Body of pancreas (tissue), 4 donors: Measurements from ENCODE around the gene CCDC124. TPM values are rescaled to one million over a fixed set of nuclear protein-coding genes. Genes with fewer than 3 reads are reported as not detected.

Experiments used
- ATAC-seq: fragments of 150-250 bp; one replicate; pipeline ENCODE4 v1.9.1; 2016
- DNase-seq, 4 donors: peaks; one replicate each; pipeline ENCODE4 v3.0.0-alpha.2; 2019
- H3K27ac ChIP-seq, 4 donors: fragments of 200-600 bp; sonication (generic); 1 replicate in 3 of 4; 2 replicates in 1 of 4; pipeline versions ENCODE4 v1.5.1 to v1.6.1; 2016 to 2019; ENCODE audit warnings: mild to moderate bottlenecking in 1 of 4, mixed read lengths in 1 of 4, moderate library complexity in 1 of 4
- H3K27me3 ChIP-seq, 2 donors: fragments of 200-600 bp; sonication (generic); one replicate each; pipeline ENCODE4 v1.6.0; 2016; ENCODE audit warnings: mild to moderate bottlenecking in 1 of 2
- H3K36me3 ChIP-seq, 2 donors: fragments of 200-600 bp; sonication (generic); replicated peaks in 1 of 2; 2 replicates each; pipeline ENCODE4 v1.5.1; 2016; ENCODE audit warnings: low read depth in 2 of 2; ENCODE audit not compliant: insufficient read depth in 1 of 2
- H3K4me1 ChIP-seq: fragments of 200-600 bp; sonication (generic); one replicate; pipeline ENCODE4 v1.6.0; 2016
- H3K4me3 ChIP-seq, 2 donors: fragments of 200-600 bp; sonication (generic); 1 replicate in 1 of 2; 2 replicates in 1 of 2; pipeline ENCODE4 v1.5.1; 2016 to 2019
- H3K9me3 ChIP-seq, 3 donors: fragments of 200-600 bp; sonication (generic); 1 replicate in 2 of 3; 2 replicates in 1 of 3; pipeline ENCODE4 v1.5.1; 2016
- CTCF ChIP-seq, 7 experiments: fragments of 450-650 bp in 4 of 7; fragments of 200-600 bp in 3 of 7; sonication (generic) in 3 of 7; IDR thresholded peaks; one replicate each; pipeline ENCODE4 v1.5.1; 2016 to 2019; ENCODE audit warnings: antibody characterized with exemption in 7 of 7
- POLR2A ChIP-seq, 3 donors: fragments of 450-650 bp; IDR thresholded peaks; one replicate each; pipeline ENCODE4 v1.6.1; 2016; ENCODE audit warnings: antibody characterized with exemption in 3 of 3, mild to moderate bottlenecking in 2 of 3
- WGBS, 2 donors: methylation state at CpG; one replicate each; pipeline ENCODE4 v1.1.5; 2017; 5-methylcytosine and 5-hydroxymethylcytosine counted together
- intact Hi-C: fragments of 100-400 bp; cut with DNase I; formaldehyde crosslinking; loops from one replicate; pipeline ENCODE4 v1.15.1; 2023
- total RNA-seq, 2 donors: library from RNA; depleted of rRNA; stranded (reverse); fragments of >200 nt; gene quantifications; one replicate each; pipeline ENCODE4 v1.1.0, GENCODE V29; 2016

CCDC124 gene
- total RNA-seq, 2 donors from 2014 or later: 25.2 to 84.0 TPM

- DNase-seq (no peak), ATAC-seq (no peak)
- Histone ChIP-seq H3K27ac (no peak overlapping the region), H3K27me3 (peaks cover 0 to 14% of the 10 kb centered on the region in 2 donors), H3K4me3 (no peak overlapping the region), H3K9me3 (no peaks in the 10 kb centered on the region), H3K4me1 (no peaks in the 10 kb centered on the region), H3K36me3 (no peaks in the 10 kb centered on the region)
- WGBS, 2 donors: 49 to 61% methylated on average over 4 to 13 of the region's 13 CpGs
- intact Hi-C loops: no loop called here
- TF ChIP-seq CTCF (IDR thresholded peaks at IDR 0.05): no peak
- no peak for TF ChIP-seq POLR2A (IDR thresholded peaks at IDR 0.05)
These were observed 31.3 kb downstream of the CCDC124 start for GRCh38 chr19:17963936-17964691.

- H3K36me3 ChIP-seq: no peaks in the 10 kb centered on the region
- no peaks in the 10 kb centered on the region for H3K9me3 ChIP-seq
- peaks cover 0 to 14% of the 10 kb centered on the region in 2 donors for H3K27me3 ChIP-seq
- intact Hi-C loops: no loop called here
- no peak for ATAC-seq
- no peak for TF ChIP-seq CTCF (IDR thresholded peaks at IDR 0.05)
- TF ChIP-seq POLR2A (IDR thresholded peaks at IDR 0.05): no peak
- no peaks in the 10 kb centered on the region for H3K4me1 ChIP-seq
- no peak for DNase-seq
- H3K27ac ChIP-seq: no peak overlapping the region
- H3K4me3 ChIP-seq: no peak overlapping the region
- 61 to 77% methylated on average over 9 to 10 of the region's 11 CpGs for WGBS, 2 donors
These were observed 32.7 kb downstream of the CCDC124 start for GRCh38 chr19:17965370-17966128.

GRCh38 chr19:17966129-17966483 lies 33.3 kb downstream of the CCDC124 start:
- 40 to 81% methylated on average over 2 of the region's 2 CpGs for WGBS, 2 donors
- no peak overlapping the region for H3K27ac ChIP-seq
- H3K36me3 ChIP-seq: no peaks in the 10 kb centered on the region
- ATAC-seq (no peak), DNase-seq (no peak)
- no peak overlapping the region for H3K4me3 ChIP-seq
- H3K4me1 ChIP-seq: no peaks in the 10 kb centered on the region
- H3K9me3 ChIP-seq: no peaks in the 10 kb centered on the region
- peaks cover 0 to 14% of the 10 kb centered on the region in 2 donors for H3K27me3 ChIP-seq
- no peak for TF ChIP-seq POLR2A (IDR thresholded peaks at IDR 0.05)
- no peak for TF ChIP-seq CTCF (IDR thresholded peaks at IDR 0.05)
- intact Hi-C loops: no loop called here

- no peaks in the 10 kb centered on the region for H3K36me3 ChIP-seq
- WGBS, 2 donors: 8 to 23% methylated on average over 6 to 51 of the region's 59 CpGs
- ATAC-seq (no peak), DNase-seq (no peak)
- H3K27ac ChIP-seq: no peak within 1 kb of the TSS
- intact Hi-C loops: no loop called here
- no peaks in the 10 kb centered on the region for H3K9me3 ChIP-seq
- no peaks in the 10 kb centered on the region for H3K4me1 ChIP-seq
- TF ChIP-seq POLR2A (IDR thresholded peaks at IDR 0.05): no peak
- TF ChIP-seq CTCF (IDR thresholded peaks at IDR 0.05): no peak
- H3K4me3 ChIP-seq: no peak within 1 kb of the TSS
- peaks cover 0 to 14% of the 10 kb centered on the region in 2 donors for H3K27me3 ChIP-seq
These were observed 33.9 kb downstream of the CCDC124 start, which contains the start of gene KCNN1 for GRCh38 chr19:17966550-17967256. KCNN1 (plus strand) TSS chr19:17967107; CDS start chr19:17973889, 6,782 bp downstream.
